Neutrophil (primary cell): ENCODE data around the gene MID1.

ENCODE experiments used
- H3K27ac ChIP-seq: fragments of 200-600 bp; sonication (generic); 2 replicates; pipeline ENCODE4 v1.5.1; 2016; ENCODE audit warnings: mild to moderate bottlenecking, moderate library complexity
- H3K27me3 ChIP-seq: fragments of 200-600 bp; sonication (generic); 2 replicates; pipeline ENCODE4 v1.6.0; 2016; ENCODE audit warnings: mild to moderate bottlenecking
- H3K36me3 ChIP-seq: fragments of 200-600 bp; sonication (generic); 2 replicates; pipeline ENCODE4 v1.5.1; 2017
- H3K4me1 ChIP-seq, 2 experiments: fragments of 200-600 bp in 1 of 2; sonication (generic) in 1 of 2; 1 replicate in 1 of 2; 2 replicates in 1 of 2; pipeline versions ENCODE4 v1.5.1 to v1.6.1; 2013 to 2016; ENCODE audit warnings: low read depth in 1 of 2, low read length in 1 of 2, mild to moderate bottlenecking in 1 of 2, moderate library complexity in 1 of 2; ENCODE audit not compliant: control insufficient read depth in 1 of 2, insufficient read depth in 1 of 2
- H3K4me3 ChIP-seq, 2 experiments: fragments of 200-600 bp in 1 of 2; sonication (generic) in 1 of 2; 1 replicate in 1 of 2; 2 replicates in 1 of 2; pipeline ENCODE4 v1.5.1; 2013 to 2016; ENCODE audit warnings: low read depth in 1 of 2, low read length in 1 of 2, mild to moderate bottlenecking in 1 of 2, moderate library complexity in 1 of 2
- H3K9me3 ChIP-seq: fragments of 200-600 bp; sonication (generic); 2 replicates; pipeline ENCODE4 v1.5.1; 2016
- CTCF ChIP-seq: fragments of 200-600 bp; sonication (generic); IDR thresholded peaks from 2 replicates; pipeline ENCODE4 v1.5.1; 2016; ENCODE audit warnings: antibody characterized with exemption

MID1 gene

GRCh38 chrX:10423716-10424115, 196.7 kb downstream of the MID1 start:
- TF ChIP-seq CTCF: no peak
- Histone ChIP-seq H3K9me3 (no peaks in the 10 kb centered on the region), H3K27ac (no peak overlapping the region), H3K27me3 (no peaks in the 10 kb centered on the region), H3K36me3 (no peaks in the 10 kb centered on the region), H3K4me3 (no peak overlapping the region), H3K4me1 (no peaks in the 10 kb centered on the region)

- no peaks in the 10 kb centered on the region for H3K4me1 ChIP-seq
- H3K27ac ChIP-seq: no peak overlapping the region
- H3K9me3 ChIP-seq: no peaks in the 10 kb centered on the region
- no peak for TF ChIP-seq CTCF
- no peak overlapping the region for H3K4me3 ChIP-seq
- no peaks in the 10 kb centered on the region for H3K36me3 ChIP-seq
- H3K27me3 ChIP-seq: no peaks in the 10 kb centered on the region
These were observed 200.3 kb downstream of the MID1 start for GRCh38 chrX:10420134-10420533.

GRCh38 chrX:10416424-10416823, 204.0 kb downstream of the MID1 start:
- no peak for TF ChIP-seq CTCF

GRCh38 chrX:10415306-10416001, 204.9 kb downstream of the MID1 start:
- no peaks in the 10 kb centered on the region for H3K9me3 ChIP-seq
- no peak overlapping the region for H3K27ac ChIP-seq
- H3K36me3 ChIP-seq: no peaks in the 10 kb centered on the region
- H3K4me1 ChIP-seq: no peaks in the 10 kb centered on the region
- no peaks in the 10 kb centered on the region for H3K27me3 ChIP-seq
- no peak overlapping the region for H3K4me3 ChIP-seq
- TF ChIP-seq CTCF: no peak

More at GRCh38 chrX:10416424-10416823, 204.0 kb downstream of the MID1 start:
- Histone ChIP-seq H3K9me3 (no peaks in the 10 kb centered on the region), H3K4me1 (no peaks in the 10 kb centered on the region), H3K27ac (no peak overlapping the region), H3K4me3 (no peak overlapping the region), H3K36me3 (no peaks in the 10 kb centered on the region), H3K27me3 (no peaks in the 10 kb centered on the region)

- H3K36me3 ChIP-seq: no peaks in the 10 kb centered on the region
- no peaks in the 10 kb centered on the region for H3K9me3 ChIP-seq
- H3K4me1 ChIP-seq: no peaks in the 10 kb centered on the region
- no peak overlapping the region for H3K27ac ChIP-seq
- no peak for TF ChIP-seq CTCF
- no peaks in the 10 kb centered on the region for H3K27me3 ChIP-seq
- H3K4me3 ChIP-seq: no peak overlapping the region
These were observed 205.5 kb downstream of the MID1 start for GRCh38 chrX:10414862-10415261.
